Transverse colon (tissue), 3 donors: ENCODE measurements around the gene TBCA.
"Not testable (repeated sequence)": the region's sequence is repeated elsewhere in the genome, so short reads cannot be mapped to it uniquely, and the experiment has no call there.

ENCODE experiments used
- CTCF ChIP-seq, 5 experiments: fragments of 200-600 bp in 3 of 5; fragments of 450-650 bp in 2 of 5; sonication (generic) in 3 of 5; IDR thresholded peaks; 1 replicate in 2 of 5; 2 replicates in 3 of 5; pipeline ENCODE4 v1.5.1; 2016 to 2017; ENCODE audit warnings: antibody characterized with exemption in 5 of 5, inconsistent platforms in 3 of 5, mild to moderate bottlenecking in 2 of 5, moderate library complexity in 1 of 5
- POLR2A ChIP-seq: fragments of 450-650 bp; IDR thresholded peaks from one replicate; pipeline ENCODE4 v1.6.1; 2016; ENCODE audit warnings: antibody characterized with exemption, mild to moderate bottlenecking, moderate library complexity

DNA sequence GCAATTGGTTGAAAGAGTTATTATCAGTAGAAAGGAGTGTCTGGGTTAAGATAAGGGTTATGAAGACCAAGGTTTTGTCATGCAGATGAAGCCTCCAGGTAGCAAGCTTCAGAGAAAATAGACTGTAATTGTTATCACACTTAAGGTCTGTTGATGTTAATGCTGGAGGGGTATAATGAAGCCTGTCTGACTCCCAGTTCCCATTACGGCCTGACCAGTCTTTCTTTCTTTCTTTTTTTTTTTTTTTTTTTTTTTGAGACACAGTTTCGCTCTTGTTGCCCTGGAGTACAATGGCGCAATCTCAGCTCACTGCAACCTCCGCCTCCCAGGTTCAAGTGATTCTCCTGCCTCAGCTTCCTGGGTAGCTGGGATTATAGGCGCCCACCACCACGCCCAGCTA, 25.2 kb downstream of the TBCA start:
- TF ChIP-seq POLR2A; CTCF (IDR thresholded peaks at IDR 0.05): not testable (repeated sequence)
